Tibial nerve (tissue), 4 donors: ENCODE measurements around the gene DDAH1. TPM values are rescaled to one million over a fixed set of nuclear protein-coding genes. Genes with fewer than 3 reads are reported as not detected.

Experiments
- DNase-seq, 2 donors: peaks; one replicate each; pipeline ENCODE4 v3.0.0-alpha.2; 2019; ENCODE audit warnings: low spot score in 2 of 2
- H3K27ac ChIP-seq, 4 donors: fragments of 200-600 bp; sonication (generic) in 3 of 4; one replicate each; pipeline ENCODE4 v1.5.1; 2017 to 2019; ENCODE audit warnings: mild to moderate bottlenecking in 1 of 4
- H3K27me3 ChIP-seq, 2 donors: fragments of 200-600 bp; sonication (generic) in 1 of 2; one replicate each; pipeline versions ENCODE4 v1.5.1 to v1.6.0; 2017 to 2019
- H3K36me3 ChIP-seq, 3 donors: fragments of 200-600 bp; sonication (generic); one replicate each; pipeline ENCODE4 v1.5.1; 2018 to 2019
- H3K4me1 ChIP-seq, 4 donors: fragments of 200-600 bp; sonication (generic) in 3 of 4; one replicate each; pipeline ENCODE4 v1.5.1; 2017 to 2019
- H3K4me3 ChIP-seq, 4 donors: fragments of 200-600 bp; sonication (generic) in 3 of 4; one replicate each; pipeline ENCODE4 v1.5.1; 2017 to 2019; ENCODE audit warnings: mild to moderate bottlenecking in 1 of 4, moderate library complexity in 1 of 4
- H3K9me3 ChIP-seq, 4 donors: fragments of 200-600 bp; sonication (generic) in 3 of 4; one replicate each; pipeline ENCODE4 v1.5.1; 2017 to 2019
- EP300 ChIP-seq, 2 donors: sonication (generic); formaldehyde crosslinking; IDR thresholded peaks; one replicate each; pipeline ENCODE4 v1.6.1; 2017; ENCODE audit warnings: antibody characterized with exemption in 2 of 2, mild to moderate bottlenecking in 1 of 2
- POLR2A ChIP-seq, 2 donors: fragments of 450-650 bp; IDR thresholded peaks; one replicate each; pipeline ENCODE4 v1.6.1; 2017; ENCODE audit warnings: antibody characterized with exemption in 2 of 2, mild to moderate bottlenecking in 2 of 2, moderate library complexity in 2 of 2
- WGBS, 2 donors: methylation state at CpG; one replicate each; pipeline ENCODE4 v1.1.5; 2018; 5-methylcytosine and 5-hydroxymethylcytosine counted together
- total RNA-seq, 4 donors: library from RNA; depleted of rRNA; stranded (reverse); fragments of >200 nt; gene quantifications; one replicate each; pipeline ENCODE4 v1.1.0, GENCODE V29; 2016
- TF ChIP-seq, protein P1 (sequence below), 5 experiments: fragments of 200-600 bp in 3 of 5; fragments of 450-650 bp in 2 of 5; sonication (generic) in 3 of 5; IDR thresholded peaks; one replicate each; pipeline ENCODE4 v1.5.1; 2016 to 2019; ENCODE audit warnings: antibody characterized with exemption in 5 of 5, mild to moderate bottlenecking in 3 of 5, moderate library complexity in 2 of 5

DDAH1 gene
- total RNA-seq, 4 donors from 2014 or later = 17.7 to 23.4 (median 21.8) TPM

DNA sequence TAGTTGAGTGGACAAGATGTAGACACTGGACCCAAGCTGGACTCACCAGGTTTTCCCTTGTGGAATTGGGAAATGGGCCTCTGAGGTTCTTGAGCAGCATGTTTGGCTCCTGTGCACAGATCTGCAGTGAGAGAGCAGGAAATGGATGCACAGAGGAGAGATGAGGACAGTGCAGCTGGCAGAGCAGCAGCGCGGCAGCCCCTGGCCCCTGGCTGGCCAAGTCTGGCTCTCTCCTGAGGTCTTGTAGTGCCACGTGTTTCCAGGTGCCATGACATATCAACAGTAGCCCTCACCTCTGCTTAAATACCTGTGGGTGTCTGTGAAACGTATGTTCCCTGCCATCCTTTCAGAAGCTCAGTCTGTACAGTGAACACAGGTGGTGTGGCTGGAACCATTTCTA is 169.3 kb downstream of the DDAH1 start:
- WGBS, 2 donors = 82 to 86% methylated on average over 4 of the region's 4 CpGs
- TF ChIP-seq EP300 (IDR thresholded peaks at IDR 0.05) = no peak
- no peak for TF ChIP-seq POLR2A (IDR thresholded peaks at IDR 0.05)
- TF ChIP-seq, protein P1, sequence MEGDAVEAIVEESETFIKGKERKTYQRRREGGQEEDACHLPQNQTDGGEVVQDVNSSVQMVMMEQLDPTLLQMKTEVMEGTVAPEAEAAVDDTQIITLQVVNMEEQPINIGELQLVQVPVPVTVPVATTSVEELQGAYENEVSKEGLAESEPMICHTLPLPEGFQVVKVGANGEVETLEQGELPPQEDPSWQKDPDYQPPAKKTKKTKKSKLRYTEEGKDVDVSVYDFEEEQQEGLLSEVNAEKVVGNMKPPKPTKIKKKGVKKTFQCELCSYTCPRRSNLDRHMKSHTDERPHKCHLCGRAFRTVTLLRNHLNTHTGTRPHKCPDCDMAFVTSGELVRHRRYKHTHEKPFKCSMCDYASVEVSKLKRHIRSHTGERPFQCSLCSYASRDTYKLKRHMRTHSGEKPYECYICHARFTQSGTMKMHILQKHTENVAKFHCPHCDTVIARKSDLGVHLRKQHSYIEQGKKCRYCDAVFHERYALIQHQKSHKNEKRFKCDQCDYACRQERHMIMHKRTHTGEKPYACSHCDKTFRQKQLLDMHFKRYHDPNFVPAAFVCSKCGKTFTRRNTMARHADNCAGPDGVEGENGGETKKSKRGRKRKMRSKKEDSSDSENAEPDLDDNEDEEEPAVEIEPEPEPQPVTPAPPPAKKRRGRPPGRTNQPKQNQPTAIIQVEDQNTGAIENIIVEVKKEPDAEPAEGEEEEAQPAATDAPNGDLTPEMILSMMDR (IDR thresholded peaks at IDR 0.05) = no peak
- Histone ChIP-seq H3K36me3 (no peaks in the 10 kb centered on the region), H3K27me3 (no peaks in the 10 kb centered on the region), H3K4me3 (no peak overlapping the region), H3K9me3 (no peaks in the 10 kb centered on the region), H3K27ac (no peak overlapping the region), H3K4me1 (peaks cover 0 to 21% (median 4%) of the 10 kb centered on the region in 4 donors)
- DNase-seq = no peak

DNA sequence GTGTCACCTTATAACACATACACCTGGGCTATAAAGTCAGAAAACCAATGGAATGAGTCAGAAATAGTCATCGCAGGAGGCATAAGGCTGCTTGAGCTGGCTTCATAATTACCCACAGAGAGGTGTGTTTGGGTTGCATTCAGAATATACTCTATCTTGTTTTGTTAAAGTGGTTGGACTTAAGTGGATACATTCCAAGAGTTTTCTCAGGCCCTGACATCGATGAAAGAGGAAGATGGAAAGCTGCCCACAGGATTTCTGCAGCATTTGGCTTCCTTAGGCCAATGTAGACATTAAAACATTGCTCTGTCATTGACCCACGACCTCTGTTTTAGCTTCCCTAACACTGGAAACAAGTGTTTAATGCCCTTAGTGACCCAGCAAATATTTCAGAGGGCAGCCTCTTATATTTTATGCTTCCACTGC is 169.9 kb downstream of the DDAH1 start:
- Histone ChIP-seq H3K4me3 (no peak overlapping the region), H3K9me3 (no peaks in the 10 kb centered on the region), H3K27ac (no peak overlapping the region), H3K4me1 (peaks cover 0 to 21% (median 4%) of the 10 kb centered on the region in 4 donors), H3K36me3 (no peaks in the 10 kb centered on the region), H3K27me3 (no peaks in the 10 kb centered on the region)
- peak in 1 of 2 donors; percentile 33 for TF ChIP-seq EP300 (IDR thresholded peaks at IDR 0.05)
- no peak for TF ChIP-seq POLR2A (IDR thresholded peaks at IDR 0.05)
- TF ChIP-seq, protein P1 (IDR thresholded peaks at IDR 0.05) = no peak
- no peak for DNase-seq
- WGBS, 2 donors = 39 to 43% methylated on average over 3 of the region's 3 CpGs

DNA sequence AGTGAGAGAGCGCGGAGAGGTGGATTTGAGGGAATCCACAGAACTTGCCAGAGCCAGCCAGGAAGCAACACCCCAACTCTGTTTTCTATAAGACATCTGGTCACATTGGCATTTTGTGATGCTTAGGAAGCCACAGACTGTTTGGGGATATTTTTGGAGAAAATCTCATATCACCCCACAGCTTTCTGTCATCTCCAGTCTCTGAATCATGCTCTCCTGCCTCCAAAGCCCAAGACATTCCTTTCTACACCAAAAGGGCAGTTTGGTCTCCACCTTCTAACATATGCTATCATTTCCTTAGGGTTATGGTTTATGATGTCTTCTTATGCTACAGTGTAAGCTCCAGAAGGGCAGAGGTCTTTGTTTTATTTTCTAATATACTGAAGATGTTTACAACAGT is 174.1 kb downstream of the DDAH1 start:
- H3K4me1 ChIP-seq = peaks cover 0 to 13% (median 0%) of the 10 kb centered on the region in 4 donors
- no peak for DNase-seq
- no peak overlapping the region for H3K4me3 ChIP-seq
- H3K36me3 ChIP-seq = no peaks in the 10 kb centered on the region
- TF ChIP-seq POLR2A (IDR thresholded peaks at IDR 0.05) (no peak), EP300 (IDR thresholded peaks at IDR 0.05) (no peak)
- TF ChIP-seq, protein P1 (IDR thresholded peaks at IDR 0.05) = no peak
- H3K27me3 ChIP-seq = no peaks in the 10 kb centered on the region
- no peaks in the 10 kb centered on the region for H3K9me3 ChIP-seq
- no peak overlapping the region for H3K27ac ChIP-seq
- WGBS, 2 donors = 98 to 100% methylated on average over 2 of the region's 2 CpGs

DNA sequence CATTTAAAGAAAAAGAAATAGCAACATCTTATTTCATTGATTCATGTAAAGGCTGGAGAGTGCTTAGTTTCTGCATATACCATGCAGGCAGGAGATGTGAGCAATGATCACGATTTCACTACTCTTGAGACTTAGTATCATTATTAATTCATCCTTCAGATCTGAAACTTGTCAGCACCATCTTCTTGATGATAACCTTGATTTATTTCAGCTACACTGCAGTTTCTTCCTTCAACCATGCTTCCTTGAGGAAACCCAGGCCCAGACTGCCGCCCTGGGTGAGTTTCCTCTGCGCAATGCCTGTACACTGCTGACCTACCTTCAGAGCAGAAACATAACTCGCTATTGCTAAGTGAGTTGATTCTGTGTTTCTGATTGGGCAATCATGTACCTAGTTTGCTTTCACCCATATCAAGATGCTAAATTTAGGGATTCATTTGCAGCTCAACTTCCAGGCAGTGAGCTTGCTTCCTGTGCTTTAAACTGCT is 175.1 kb downstream of the DDAH1 start:
- H3K4me3 ChIP-seq = no peak overlapping the region
- no peak for DNase-seq
- H3K27me3 ChIP-seq = no peaks in the 10 kb centered on the region
- no peaks in the 10 kb centered on the region for H3K9me3 ChIP-seq
- no peak for TF ChIP-seq POLR2A (IDR thresholded peaks at IDR 0.05)
- TF ChIP-seq, protein P1 (IDR thresholded peaks at IDR 0.05) = no peak
- TF ChIP-seq EP300 (IDR thresholded peaks at IDR 0.05) = no peak
- H3K36me3 ChIP-seq = peaks cover 0 to 2% (median 0%) of the 10 kb centered on the region in 3 donors
- 94% methylated on average over 4 of the region's 4 CpGs for WGBS, 2 donors
- H3K27ac ChIP-seq = no peak overlapping the region
- peaks cover 0 to 4% (median 0%) of the 10 kb centered on the region in 4 donors for H3K4me1 ChIP-seq

DNA sequence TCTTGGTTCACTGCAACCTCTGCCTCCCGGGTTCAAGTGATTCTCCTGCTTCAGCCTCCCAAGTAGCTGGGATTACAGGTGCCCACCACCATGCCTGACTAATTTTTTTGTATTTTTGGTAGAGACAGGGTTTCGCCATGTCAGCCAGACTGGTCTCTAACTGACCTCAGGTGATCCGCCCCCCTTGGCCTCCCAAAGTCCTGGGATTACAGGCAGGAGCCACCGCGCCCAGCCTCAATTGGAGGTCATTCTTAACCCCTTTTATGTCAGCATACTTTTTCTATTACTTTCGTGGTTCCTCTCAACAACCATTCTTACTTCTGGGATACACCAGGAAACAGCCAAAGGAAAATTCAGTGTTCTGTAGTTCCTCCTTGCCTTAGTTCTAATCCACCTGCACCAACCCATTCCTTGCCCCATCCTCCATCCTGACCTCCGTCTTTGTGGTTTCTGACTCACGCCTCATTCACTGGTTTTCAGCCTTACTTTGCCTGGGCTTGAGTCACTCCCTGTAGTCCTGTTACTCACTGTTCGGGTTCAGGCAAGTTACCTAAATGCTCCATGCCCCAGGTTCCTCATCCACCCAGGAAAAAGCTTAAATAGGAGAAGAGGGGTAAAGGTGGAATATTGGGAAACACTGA is 175.6 kb downstream of the DDAH1 start:
- Histone ChIP-seq H3K4me1 (no peaks in the 10 kb centered on the region), H3K9me3 (no peaks in the 10 kb centered on the region), H3K36me3 (peaks cover 0 to 8% (median 0%) of the 10 kb centered on the region in 3 donors), H3K27me3 (no peaks in the 10 kb centered on the region), H3K4me3 (no peak overlapping the region), H3K27ac (no peak overlapping the region)
- WGBS, 2 donors = 91 to 93% methylated on average over 9 of the region's 9 CpGs
- no peak for DNase-seq
- TF ChIP-seq POLR2A (IDR thresholded peaks at IDR 0.05) (no peak), EP300 (IDR thresholded peaks at IDR 0.05) (no peak)
- TF ChIP-seq, protein P1 (IDR thresholded peaks at IDR 0.05) = no peak
